ENCODE measurements around the gene MPZL2.

DNA sequence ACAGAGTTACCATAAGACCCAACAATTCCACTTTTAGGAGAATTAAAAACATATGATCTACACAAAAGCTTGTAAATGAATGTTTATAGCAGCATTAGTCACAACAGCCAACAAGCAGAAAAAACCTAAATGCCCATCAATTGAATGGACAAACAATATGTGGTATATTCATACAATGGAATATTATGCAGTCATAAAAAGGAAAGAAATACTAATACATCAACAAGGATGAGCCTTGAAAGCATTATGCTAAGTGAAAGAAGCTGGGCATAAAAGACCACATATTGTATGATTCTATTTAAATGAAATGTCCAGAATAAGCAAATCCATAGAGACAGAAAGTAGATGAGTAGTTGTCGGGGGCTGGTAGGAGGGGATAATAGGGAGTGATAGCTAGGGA lies 5.0 kb downstream of the MPZL2 start:
- TF ChIP-seq, protein P1, sequence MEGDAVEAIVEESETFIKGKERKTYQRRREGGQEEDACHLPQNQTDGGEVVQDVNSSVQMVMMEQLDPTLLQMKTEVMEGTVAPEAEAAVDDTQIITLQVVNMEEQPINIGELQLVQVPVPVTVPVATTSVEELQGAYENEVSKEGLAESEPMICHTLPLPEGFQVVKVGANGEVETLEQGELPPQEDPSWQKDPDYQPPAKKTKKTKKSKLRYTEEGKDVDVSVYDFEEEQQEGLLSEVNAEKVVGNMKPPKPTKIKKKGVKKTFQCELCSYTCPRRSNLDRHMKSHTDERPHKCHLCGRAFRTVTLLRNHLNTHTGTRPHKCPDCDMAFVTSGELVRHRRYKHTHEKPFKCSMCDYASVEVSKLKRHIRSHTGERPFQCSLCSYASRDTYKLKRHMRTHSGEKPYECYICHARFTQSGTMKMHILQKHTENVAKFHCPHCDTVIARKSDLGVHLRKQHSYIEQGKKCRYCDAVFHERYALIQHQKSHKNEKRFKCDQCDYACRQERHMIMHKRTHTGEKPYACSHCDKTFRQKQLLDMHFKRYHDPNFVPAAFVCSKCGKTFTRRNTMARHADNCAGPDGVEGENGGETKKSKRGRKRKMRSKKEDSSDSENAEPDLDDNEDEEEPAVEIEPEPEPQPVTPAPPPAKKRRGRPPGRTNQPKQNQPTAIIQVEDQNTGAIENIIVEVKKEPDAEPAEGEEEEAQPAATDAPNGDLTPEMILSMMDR (IDR thresholded peaks at IDR 0.05) = no peak
- no peak for TF ChIP-seq EP300 (IDR thresholded peaks at IDR 0.05; ENCODE audit: low read depth)

Measured in transverse colon (tissue), 3 donors.